Testis (tissue), 2 donors: ENCODE measurements around the gene DECR2.

ENCODE experiments used
- POLR2A ChIP-seq: fragments of 450-650 bp; IDR thresholded peaks from one replicate; pipeline ENCODE4 v1.6.1; 2017; ENCODE audit warnings: antibody characterized with exemption, mild to moderate bottlenecking, moderate library complexity
- TF ChIP-seq, protein P1 (sequence below), 3 experiments: fragments of 450-650 bp in 2 of 3; fragments of 200-600 bp in 1 of 3; sonication (generic) in 1 of 3; IDR thresholded peaks; one replicate each; pipeline ENCODE4 v1.5.1; 2016 to 2019; ENCODE audit warnings: antibody characterized with exemption in 3 of 3, mild to moderate bottlenecking in 2 of 3, moderate library complexity in 1 of 3

DNA sequence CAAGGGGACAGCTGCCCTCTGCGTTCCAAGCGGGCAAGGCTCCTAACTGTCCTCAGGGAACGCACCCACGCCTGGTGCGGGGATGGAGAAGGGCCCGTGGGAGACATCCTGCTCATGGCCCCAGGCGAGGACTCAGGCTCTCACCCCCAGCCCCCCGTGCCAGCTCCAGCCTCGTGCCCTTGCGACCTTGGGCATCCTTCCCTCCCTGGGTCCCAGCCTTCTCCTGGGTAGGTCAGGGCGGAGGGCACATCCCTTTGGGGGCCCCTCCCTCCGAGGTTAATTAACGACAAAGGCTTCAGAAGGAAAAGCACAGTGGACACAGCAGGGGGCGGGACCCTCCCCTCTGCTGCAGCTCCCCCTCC is 22.9 kb upstream of the DECR2 start:
- TF ChIP-seq, protein P1, sequence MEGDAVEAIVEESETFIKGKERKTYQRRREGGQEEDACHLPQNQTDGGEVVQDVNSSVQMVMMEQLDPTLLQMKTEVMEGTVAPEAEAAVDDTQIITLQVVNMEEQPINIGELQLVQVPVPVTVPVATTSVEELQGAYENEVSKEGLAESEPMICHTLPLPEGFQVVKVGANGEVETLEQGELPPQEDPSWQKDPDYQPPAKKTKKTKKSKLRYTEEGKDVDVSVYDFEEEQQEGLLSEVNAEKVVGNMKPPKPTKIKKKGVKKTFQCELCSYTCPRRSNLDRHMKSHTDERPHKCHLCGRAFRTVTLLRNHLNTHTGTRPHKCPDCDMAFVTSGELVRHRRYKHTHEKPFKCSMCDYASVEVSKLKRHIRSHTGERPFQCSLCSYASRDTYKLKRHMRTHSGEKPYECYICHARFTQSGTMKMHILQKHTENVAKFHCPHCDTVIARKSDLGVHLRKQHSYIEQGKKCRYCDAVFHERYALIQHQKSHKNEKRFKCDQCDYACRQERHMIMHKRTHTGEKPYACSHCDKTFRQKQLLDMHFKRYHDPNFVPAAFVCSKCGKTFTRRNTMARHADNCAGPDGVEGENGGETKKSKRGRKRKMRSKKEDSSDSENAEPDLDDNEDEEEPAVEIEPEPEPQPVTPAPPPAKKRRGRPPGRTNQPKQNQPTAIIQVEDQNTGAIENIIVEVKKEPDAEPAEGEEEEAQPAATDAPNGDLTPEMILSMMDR (IDR thresholded peaks at IDR 0.05): no peak
- TF ChIP-seq POLR2A: no peak
